ENCODE results near the gene OR13C5.

The OR13C5 gene

DNA sequence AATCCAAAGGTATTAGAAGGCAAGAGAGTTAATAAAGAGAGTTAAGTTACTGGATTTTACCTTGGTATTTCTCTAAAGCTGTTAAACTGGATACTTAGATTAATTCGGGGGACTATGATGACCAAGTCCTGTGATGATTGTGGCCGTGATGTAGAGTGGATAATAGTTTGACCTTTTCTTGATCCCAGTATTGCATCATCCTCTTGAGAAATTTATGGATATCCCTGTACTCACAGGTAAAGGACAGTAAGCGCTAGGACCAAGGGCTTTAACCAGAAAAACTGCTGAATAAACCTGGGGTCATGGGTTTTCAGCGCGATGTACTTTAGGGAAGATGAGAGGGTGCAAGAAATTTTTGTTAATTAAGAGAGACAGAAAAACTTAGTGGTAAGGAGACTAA lies 21.9 kb downstream of the OR13C5 start:
- no peak overlapping the region for H3K27ac ChIP-seq
- ChIA-PET CTCF (no interaction called here), POLR2A (ENCODE audit: low non-redundant PET) (no interaction called here)
- TF ChIP-seq, protein P1, sequence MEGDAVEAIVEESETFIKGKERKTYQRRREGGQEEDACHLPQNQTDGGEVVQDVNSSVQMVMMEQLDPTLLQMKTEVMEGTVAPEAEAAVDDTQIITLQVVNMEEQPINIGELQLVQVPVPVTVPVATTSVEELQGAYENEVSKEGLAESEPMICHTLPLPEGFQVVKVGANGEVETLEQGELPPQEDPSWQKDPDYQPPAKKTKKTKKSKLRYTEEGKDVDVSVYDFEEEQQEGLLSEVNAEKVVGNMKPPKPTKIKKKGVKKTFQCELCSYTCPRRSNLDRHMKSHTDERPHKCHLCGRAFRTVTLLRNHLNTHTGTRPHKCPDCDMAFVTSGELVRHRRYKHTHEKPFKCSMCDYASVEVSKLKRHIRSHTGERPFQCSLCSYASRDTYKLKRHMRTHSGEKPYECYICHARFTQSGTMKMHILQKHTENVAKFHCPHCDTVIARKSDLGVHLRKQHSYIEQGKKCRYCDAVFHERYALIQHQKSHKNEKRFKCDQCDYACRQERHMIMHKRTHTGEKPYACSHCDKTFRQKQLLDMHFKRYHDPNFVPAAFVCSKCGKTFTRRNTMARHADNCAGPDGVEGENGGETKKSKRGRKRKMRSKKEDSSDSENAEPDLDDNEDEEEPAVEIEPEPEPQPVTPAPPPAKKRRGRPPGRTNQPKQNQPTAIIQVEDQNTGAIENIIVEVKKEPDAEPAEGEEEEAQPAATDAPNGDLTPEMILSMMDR (conservative IDR thresholded peaks at IDR 0.05; ENCODE audit: low read depth), result no peak
- DNase-seq (ENCODE audit: low spot score), result no peak

DNA sequence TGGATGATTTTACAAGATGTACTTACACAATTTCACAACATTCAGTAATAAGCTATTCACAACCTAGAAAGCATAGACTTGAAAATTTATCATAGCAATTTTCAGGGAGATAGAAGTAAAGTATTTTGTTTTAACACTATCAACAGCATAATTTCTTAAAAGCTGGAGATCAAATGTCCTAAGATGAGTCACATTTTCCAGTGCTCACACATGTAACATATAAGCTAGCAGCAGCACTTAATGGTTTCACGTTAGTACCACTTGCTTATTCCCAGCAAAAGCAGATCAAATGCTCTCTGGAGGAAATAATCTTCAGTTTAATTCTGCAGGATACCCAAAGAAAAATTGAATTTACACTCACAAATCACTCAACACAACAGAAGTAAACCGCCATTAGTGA lies 23.8 kb downstream of the OR13C5 start:
- DNase-seq (ENCODE audit: low spot score), result no peak
- CTCF ChIA-PET, result interaction anchor here (0.7 to 0.8 kb wide), 2 partner anchors 7 to 551 kb away, joined by 4 to 5 read pairs; no protein-coding TSS in a partner anchor
- POLR2A ChIA-PET (ENCODE audit: low non-redundant PET), result no interaction called here

GRCh38 chr9:104572612-104573011 lies 26.6 kb downstream of the OR13C5 start:
- H3K27ac ChIP-seq, result no peak overlapping the region
- TF ChIP-seq, protein P1 (conservative IDR thresholded peaks at IDR 0.05; ENCODE audit: low read depth), result no peak
- DNase-seq (ENCODE audit: low spot score), result no peak
- ChIA-PET POLR2A (ENCODE audit: low non-redundant PET) (no interaction called here), CTCF (no interaction called here)

More for the DNA sequence above, 23.8 kb downstream of the OR13C5 start:
- H3K27ac ChIP-seq, result no peak overlapping the region
- TF ChIP-seq, protein P1 (conservative IDR thresholded peaks at IDR 0.05; ENCODE audit: low read depth), result no peak

DNA sequence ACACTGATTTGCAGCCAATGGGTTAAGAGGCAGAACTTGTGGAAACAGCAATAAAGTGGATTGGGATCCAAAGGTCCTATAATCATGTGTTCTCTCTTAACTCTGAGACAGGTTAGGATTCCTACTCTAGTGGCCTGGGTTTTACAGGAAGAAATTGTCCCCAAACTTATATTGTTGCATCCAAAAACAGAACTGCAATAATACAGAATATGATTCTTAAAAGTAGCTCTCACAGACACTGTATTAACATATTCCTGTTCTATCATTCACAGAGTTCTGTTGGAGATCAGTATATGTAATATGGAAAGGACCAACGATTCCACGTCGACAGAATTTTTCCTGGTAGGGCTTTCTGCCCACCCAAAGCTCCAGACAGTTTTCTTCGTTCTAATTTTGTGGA lies 30.3 kb downstream of the OR13C5 start, which contains the start of gene OR13C8:
TSS of gene OR13C8 (plus strand) at position 301 of the 400 bp plus-strand sequence. CDS start at position 301, 0 bp downstream.
- TF ChIP-seq, protein P1 (conservative IDR thresholded peaks at IDR 0.05; ENCODE audit: low read depth), result no peak
- ChIA-PET CTCF (interaction anchor here (0.7 kb wide), 1 partner anchor 7 kb away, joined by 5 read pairs; no protein-coding TSS in a partner anchor), POLR2A (ENCODE audit: low non-redundant PET) (no interaction called here)
- DNase-seq (ENCODE audit: low spot score), result no peak
- H3K27ac ChIP-seq, result no peak within 1 kb of the TSS

GRCh38 chr9:104564358-104564757 lies 34.9 kb downstream of the OR13C5 start:
- TF ChIP-seq, protein P1 (conservative IDR thresholded peaks at IDR 0.05; ENCODE audit: low read depth), result no peak
- POLR2A ChIA-PET (ENCODE audit: low non-redundant PET), result no interaction called here
- DNase-seq (ENCODE audit: low spot score), result no peak
- no peak overlapping the region for H3K27ac ChIP-seq
- CTCF ChIA-PET, result interaction anchor here (0.8 kb wide), 1 partner anchor 27 kb away, joined by 5 read pairs; no protein-coding TSS in a partner anchor

DNA sequence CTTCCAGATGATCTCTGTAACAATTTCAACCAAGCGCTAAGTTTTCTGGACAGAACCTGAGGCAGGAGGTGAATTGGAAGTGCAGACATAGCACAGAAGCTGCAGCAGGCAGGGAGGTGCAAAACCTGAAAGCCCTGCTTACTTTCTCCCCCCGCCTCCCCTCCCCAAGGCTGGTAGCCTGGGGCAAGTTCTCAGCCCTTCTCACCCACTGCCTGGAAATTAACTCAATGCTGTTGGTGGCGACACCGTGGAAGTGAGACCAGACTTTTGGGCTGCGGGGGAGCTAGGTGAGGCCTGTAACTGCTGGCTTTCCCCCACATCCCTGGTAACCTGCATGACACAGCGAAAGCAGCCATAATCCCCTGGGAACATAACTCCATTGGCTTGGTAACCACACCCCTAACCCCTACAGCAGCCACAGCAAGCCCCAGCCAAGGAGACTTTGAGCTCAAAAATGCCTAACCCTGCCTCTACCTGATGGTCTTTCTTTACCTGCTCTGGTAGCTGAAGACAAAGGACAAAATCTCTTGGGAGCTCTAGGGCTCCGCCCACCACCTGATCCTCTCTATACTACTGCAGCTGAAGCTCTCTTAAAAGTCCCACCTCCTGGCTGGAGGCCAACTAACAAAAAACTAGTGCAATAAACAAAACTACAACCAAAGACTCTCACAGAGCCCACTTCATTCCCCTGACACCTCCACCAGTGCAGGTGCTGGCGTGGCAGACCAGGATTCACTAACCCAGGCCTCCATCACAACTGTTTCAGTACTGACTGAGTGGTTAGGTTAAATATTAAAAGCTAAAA lies 42.2 kb downstream of the OR13C5 start:
- POLR2A ChIA-PET (ENCODE audit: low non-redundant PET), result no interaction called here
- TF ChIP-seq, protein P1 (conservative IDR thresholded peaks at IDR 0.05; ENCODE audit: low read depth), result no peak
- no peak overlapping the region for H3K27ac ChIP-seq
- DNase-seq (ENCODE audit: low spot score), result no peak
- CTCF ChIA-PET, result interaction anchor here (0.6 kb wide), 1 partner anchor 14 kb away, joined by 3 read pairs; no protein-coding TSS in a partner anchor

Data from RWPE1 (cell line).